ENCODE data around the gene PDE8A. TPM values are rescaled to one million over a fixed set of nuclear protein-coding genes. Genes with fewer than 3 reads are reported as not detected.
A peak's percentile ranks its signal among the peaks of the same experiment; 100 is the strongest.
"Not testable (repeated sequence)": the region's sequence is repeated elsewhere in the genome, so short reads cannot be mapped to it uniquely, and the experiment has no call there.

The PDE8A gene
- total RNA-seq, 1 donor from 2014 or later: 24.6 TPM

- H3K4me3 ChIP-seq (ENCODE audit: low read depth, low read length): peak overlapping the region; percentile 92
- TF ChIP-seq CTCF (conservative IDR thresholded peaks at IDR 0.05; ENCODE audit: low read depth, low read length): no peak
- peak; percentile 26 for DNase-seq (ENCODE audit: low read depth)
Observed at GRCh38 chr15:84982301-84982920, 755 bp downstream of the PDE8A start.

DNA sequence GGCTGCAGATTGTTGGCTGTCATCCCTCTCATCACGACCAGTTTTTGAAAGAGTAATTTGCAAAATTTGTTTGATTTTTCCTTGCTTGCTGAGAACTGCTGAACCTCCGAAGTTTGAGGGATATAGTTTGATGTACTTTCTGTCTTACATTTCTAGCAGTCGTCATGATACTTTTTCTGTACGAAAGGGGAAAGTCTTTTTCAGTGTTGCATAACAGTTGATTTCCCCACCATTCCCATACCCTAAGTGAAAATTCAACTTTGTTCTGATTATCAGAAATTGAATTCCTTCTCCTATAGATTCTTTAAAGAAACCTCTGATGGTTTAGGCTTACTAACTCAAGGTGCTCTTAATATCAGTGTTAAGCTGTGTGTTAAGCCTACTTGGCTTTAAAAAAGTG is 1.6 kb downstream of the PDE8A start:
- no peak for TF ChIP-seq CTCF (conservative IDR thresholded peaks at IDR 0.05; ENCODE audit: low read depth, low read length)
- peak overlapping the region; percentile 92 for H3K4me3 ChIP-seq (ENCODE audit: low read depth, low read length)
- DNase-seq (ENCODE audit: low read depth): no peak

GRCh38 chr15:84983711-84984110 is 2.1 kb downstream of the PDE8A start:
- no peak for TF ChIP-seq CTCF (conservative IDR thresholded peaks at IDR 0.05; ENCODE audit: low read depth, low read length)
- DNase-seq (ENCODE audit: low read depth): no peak
- peak overlapping the region; percentile 92 for H3K4me3 ChIP-seq (ENCODE audit: low read depth, low read length)

GRCh38 chr15:84985158-84985557 is 3.5 kb downstream of the PDE8A start:
- no peak for TF ChIP-seq CTCF (conservative IDR thresholded peaks at IDR 0.05; ENCODE audit: low read depth, low read length)
- no peak for DNase-seq (ENCODE audit: low read depth)
- H3K4me3 ChIP-seq (ENCODE audit: low read depth, low read length): no peak overlapping the region

DNA sequence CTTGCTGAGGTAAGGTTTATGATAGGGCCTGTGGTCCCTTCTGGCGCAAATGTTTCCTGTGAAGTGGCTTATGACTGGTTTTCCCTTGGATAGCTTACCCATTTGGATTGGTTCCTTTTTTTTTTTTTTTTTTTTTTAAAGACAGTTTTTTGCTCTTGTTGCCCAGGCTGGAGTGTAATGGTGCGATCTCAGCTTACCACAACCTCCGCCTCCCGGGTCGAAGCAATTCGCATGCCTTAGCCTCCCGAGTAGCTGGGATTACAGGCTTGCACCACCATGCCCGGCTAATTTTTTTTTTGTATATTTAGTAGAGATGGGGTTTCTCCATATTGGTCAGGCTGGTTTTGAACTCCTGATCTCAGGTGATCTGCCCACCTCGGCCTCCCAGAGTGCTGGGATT is 5.7 kb downstream of the PDE8A start:
- not testable (repeated sequence) for H3K4me3 ChIP-seq (ENCODE audit: low read depth, low read length); DNase-seq (ENCODE audit: low read depth)

GRCh38 chr15:84987949-84988624 is 6.4 kb downstream of the PDE8A start:
- no peak for TF ChIP-seq CTCF (conservative IDR thresholded peaks at IDR 0.05; ENCODE audit: low read depth, low read length)
- DNase-seq (ENCODE audit: low read depth): no peak
- H3K4me3 ChIP-seq (ENCODE audit: low read depth, low read length): no peak overlapping the region

GRCh38 chr15:84988909-84989644 is 7.4 kb downstream of the PDE8A start:
- DNase-seq (ENCODE audit: low read depth): no peak
- H3K4me3 ChIP-seq (ENCODE audit: low read depth, low read length): no peak overlapping the region
- TF ChIP-seq CTCF (conservative IDR thresholded peaks at IDR 0.05; ENCODE audit: low read depth, low read length): no peak
